ENCODE results near the gene ALKBH2.
A peak's percentile ranks its signal among the peaks of the same experiment; 100 is the strongest.

ALKBH2 gene

DNA sequence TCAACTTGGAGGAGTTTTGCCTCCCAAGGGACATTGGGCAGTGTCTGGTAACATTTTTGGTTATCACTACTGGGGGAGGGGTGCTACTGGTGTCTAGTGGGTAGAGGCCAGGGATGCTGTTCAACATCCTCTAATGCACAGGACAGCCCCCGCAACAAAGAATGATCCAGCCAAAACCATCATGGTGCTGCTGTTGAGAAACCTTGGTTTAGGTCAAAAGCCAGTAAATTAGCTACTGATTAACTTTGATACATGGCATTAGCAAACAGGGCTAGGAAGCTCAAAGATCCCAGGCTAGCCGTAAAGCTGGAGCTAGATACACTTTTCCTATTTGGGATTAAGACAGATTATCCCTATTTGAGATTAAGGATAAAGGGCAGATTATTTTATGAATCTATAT is 8.8 kb downstream of the ALKBH2 start:
- Histone ChIP-seq H3K36me3 (peaks cover 91% of the 10 kb centered on the region), H3K4me3 (no peak overlapping the region)

DNA sequence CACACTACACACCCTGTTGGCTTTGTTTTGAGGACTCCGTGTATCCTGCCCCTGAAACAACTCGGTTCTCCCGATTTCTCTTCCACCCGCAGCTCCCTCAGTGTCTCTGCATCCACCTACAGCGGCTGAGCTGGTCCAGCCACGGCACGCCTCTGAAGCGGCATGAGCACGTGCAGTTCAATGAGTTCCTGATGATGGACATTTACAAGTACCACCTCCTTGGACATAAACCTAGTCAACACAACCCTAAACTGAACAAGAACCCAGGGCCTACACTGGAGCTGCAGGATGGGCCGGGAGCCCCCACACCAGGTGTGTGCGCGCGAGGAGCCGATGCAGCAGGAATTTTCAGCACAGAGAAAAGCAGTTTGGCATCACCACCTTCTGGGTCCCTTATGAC is 10.5 kb downstream of the ALKBH2 start:
- H3K4me3 ChIP-seq: no peak overlapping the region
- H3K4me1 ChIP-seq: peaks cover 9% of the 10 kb centered on the region
- no peak for TF ChIP-seq Cebpa-rat (IDR thresholded peaks at IDR 0.05)
- H4K20me1 ChIP-seq: no peaks in the 10 kb centered on the region
- H3K9ac ChIP-seq: no peak overlapping the region
- 0 out of 2 replicates have a peak, but pooled peaks cover 6% of the 10 kb centered on the region for H3K9me3 ChIP-seq
- H3K27ac ChIP-seq: no peak overlapping the region
- H3K4me2 ChIP-seq: no peak overlapping the region
- H3K27me3 ChIP-seq: no peaks in the 10 kb centered on the region
- peaks cover 84% of the 10 kb centered on the region for H3K36me3 ChIP-seq

More for the DNA sequence above, 8.8 kb downstream of the ALKBH2 start:
- Histone ChIP-seq H3K27ac (no peak overlapping the region), H3K9ac (no peak overlapping the region), H3K4me1 (peaks cover 25% of the 10 kb centered on the region), H4K20me1 (0 out of 2 replicates have a peak, but pooled peaks cover 5% of the 10 kb centered on the region), H3K9me3 (no peaks in the 10 kb centered on the region), H3K4me2 (no peak overlapping the region; the same call in 1 of the 2 replicates), H3K27me3 (no peaks in the 10 kb centered on the region)
- TF ChIP-seq Cebpa-rat (IDR thresholded peaks at IDR 0.05): no peak

DNA sequence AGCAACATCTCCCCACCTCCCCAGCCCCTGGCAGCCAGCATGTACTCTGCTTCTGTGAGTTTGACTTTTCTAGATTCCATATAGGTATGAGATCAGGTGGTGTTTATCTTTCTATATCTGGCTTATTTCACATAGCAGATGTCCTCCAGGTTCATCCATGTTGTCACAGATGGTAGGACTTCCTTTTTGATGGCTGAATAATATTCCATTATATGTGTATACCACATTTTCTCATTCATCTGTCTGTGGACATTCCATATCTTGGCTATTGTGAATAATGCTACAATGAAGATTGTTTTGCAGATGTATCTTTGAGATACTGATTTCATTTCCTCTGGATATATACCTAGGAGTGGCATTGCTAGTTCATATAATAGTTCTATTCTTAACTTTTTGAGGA is 18.4 kb downstream of the ALKBH2 start:
- H3K9ac ChIP-seq: no peak overlapping the region
- no peaks in the 10 kb centered on the region for H3K27me3 ChIP-seq
- no peak overlapping the region for H3K27ac ChIP-seq
- H3K36me3 ChIP-seq: peaks cover 69% of the 10 kb centered on the region
- no peak overlapping the region for H3K4me3 ChIP-seq
- TF ChIP-seq Cebpa-rat (IDR thresholded peaks at IDR 0.05): no peak
- no peaks in the 10 kb centered on the region for H4K20me1 ChIP-seq
- 0 out of 2 replicates have a peak, but pooled peaks cover 6% of the 10 kb centered on the region for H3K9me3 ChIP-seq
- H3K4me1 ChIP-seq: no peaks in the 10 kb centered on the region
- no peak overlapping the region for H3K4me2 ChIP-seq

DNA sequence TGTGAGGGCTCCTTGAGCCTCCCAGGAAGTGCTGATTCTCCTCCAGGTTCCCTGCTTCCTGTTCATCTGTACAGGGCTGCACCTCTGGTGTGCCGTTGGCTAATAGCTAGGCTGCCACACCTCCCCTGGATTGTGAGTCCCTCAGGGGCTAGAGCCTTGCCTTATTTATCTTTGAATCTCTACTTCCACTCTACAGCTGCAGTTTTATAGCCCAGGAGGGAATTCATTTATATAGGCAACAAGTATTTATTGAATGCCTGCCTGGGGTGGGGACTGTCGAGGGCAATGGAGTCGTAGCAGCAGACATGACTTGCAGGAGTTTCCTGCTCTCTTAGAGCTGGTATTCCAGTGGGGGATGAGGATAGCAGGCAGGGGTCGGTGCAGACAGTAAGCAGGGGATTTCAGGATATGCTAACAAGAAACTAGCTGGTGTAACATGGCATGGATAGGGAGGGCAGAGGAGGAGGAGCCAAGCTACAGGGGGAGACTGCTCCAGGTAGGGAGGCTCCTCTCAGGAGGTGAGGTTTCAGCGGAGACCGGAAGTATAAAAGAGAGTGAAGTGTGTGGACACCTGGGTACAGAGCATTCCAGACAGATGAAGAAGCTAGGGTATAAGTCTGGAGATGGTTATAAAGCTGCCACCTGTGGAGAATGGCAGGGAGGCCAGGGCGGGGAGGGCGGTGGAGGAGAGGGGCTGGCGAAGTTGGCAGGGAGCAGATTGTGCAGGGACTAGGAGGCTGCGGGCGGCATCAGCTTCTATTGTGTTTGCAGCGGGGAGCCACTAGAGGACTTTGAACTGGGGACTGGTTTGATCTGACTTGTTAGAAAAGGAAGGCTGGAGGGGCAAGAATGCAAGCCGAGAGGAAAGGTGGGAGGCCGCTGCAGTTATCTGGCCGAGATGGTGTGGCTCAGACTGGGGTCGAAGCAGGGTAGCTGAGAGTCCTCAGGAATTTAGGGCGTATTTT is 23.7 kb downstream of the ALKBH2 start:
- H3K4me1 ChIP-seq: no peaks in the 10 kb centered on the region

DNA sequence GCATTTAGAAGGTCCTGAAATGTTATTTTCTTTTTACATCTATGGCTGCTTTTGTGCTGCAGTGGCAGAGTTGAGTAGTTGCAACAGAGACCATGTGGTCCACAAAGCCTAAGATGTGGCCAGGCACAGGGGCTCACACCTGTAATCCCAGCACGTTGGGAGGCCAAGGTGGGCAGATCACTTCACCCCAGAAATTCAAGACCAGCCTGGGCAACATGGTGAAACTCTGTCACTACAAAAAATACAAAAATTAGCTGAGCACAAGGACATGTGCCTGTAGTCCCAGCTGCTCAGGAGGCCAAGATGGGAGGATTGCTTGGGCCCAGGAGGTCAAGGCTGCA is 27.4 kb downstream of the ALKBH2 start:
- Histone ChIP-seq H4K20me1 (no peaks in the 10 kb centered on the region), H3K4me1 (no peaks in the 10 kb centered on the region), H3K27ac (no peak overlapping the region), H3K4me2 (no peak overlapping the region), H3K27me3 (no peaks in the 10 kb centered on the region), H3K9me3 (peaks cover 12% of the 10 kb centered on the region), H3K36me3 (peaks cover 88% of the 10 kb centered on the region), H3K4me3 (no peak overlapping the region), H3K9ac (no peak overlapping the region)
- no peak for TF ChIP-seq Cebpa-rat (IDR thresholded peaks at IDR 0.05)

More for the DNA sequence above, 23.7 kb downstream of the ALKBH2 start:
- Histone ChIP-seq H3K36me3 (peaks cover 90% of the 10 kb centered on the region), H3K9me3 (no peaks in the 10 kb centered on the region), H3K27ac (no peak overlapping the region), H4K20me1 (no peaks in the 10 kb centered on the region), H3K27me3 (no peaks in the 10 kb centered on the region), H3K4me3 (no peak overlapping the region), H3K4me2 (no peak overlapping the region), H3K9ac (no peak overlapping the region)
- no peak for TF ChIP-seq Cebpa-rat (IDR thresholded peaks at IDR 0.05)

DNA sequence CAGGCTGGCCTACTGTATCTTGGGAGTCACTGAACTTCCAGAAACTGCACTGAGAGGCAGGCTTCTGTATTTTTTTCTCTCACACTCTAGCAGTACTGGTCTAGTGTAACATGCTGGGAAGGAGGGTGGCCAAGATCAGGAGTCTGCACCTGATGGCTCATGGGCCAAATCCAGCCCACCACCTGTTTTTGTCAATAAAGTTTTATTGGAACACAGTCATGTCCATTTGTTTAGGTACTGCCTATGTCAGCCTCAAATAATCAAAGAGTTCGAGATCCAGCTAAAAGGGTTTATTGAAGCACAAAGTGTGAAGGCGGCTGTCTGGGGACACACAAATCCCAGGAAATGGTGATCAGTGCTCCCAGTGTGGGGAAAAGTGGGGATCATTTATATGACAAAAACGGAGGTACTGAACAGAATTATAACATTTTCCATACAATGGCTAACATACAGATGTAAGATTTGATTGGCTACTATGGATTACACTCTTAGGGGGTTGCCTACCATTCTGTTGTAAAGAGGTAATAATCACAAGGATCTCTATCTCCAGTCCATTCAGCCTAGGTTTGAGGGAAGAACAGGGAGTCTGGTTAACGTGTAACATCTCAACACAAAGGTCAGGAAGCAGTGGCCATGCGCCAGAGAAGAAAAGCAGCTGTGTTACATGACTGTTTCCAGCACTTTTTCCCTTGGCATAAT is 28.0 kb downstream of the ALKBH2 start:
- peaks cover 88% of the 10 kb centered on the region for H3K36me3 ChIP-seq
- H3K9me3 ChIP-seq: peaks cover 12% of the 10 kb centered on the region
- H3K27me3 ChIP-seq: no peaks in the 10 kb centered on the region
- H3K4me3 ChIP-seq: no peak overlapping the region
- H3K4me2 ChIP-seq: no peak overlapping the region
- H3K27ac ChIP-seq: no peak overlapping the region
- H3K9ac ChIP-seq: no peak overlapping the region
- no peaks in the 10 kb centered on the region for H4K20me1 ChIP-seq
- TF ChIP-seq Cebpa-rat (IDR thresholded peaks at IDR 0.05): no peak
- H3K4me1 ChIP-seq: no peaks in the 10 kb centered on the region

DNA sequence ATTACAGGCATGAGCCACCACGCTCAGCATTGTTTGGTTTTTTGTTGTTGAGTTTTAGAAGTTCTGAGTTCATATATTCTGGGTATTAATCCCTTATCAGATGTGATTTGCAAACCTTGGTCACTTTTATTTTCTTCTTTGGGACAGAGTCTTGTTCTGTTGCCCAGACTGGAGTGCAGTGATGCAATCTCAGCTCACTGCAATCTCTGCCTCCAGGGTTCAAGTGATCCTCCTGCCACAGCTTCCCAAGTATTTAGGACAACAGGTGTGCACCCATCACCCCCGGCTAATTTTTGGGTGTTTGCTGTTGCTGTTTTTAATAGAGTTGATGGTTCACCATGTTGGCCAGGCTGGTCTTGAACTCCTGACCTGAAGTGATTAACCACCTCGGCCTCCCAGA is 29.1 kb downstream of the ALKBH2 start:
- Histone ChIP-seq H3K36me3 (peaks cover 86% of the 10 kb centered on the region), H3K4me1 (no peaks in the 10 kb centered on the region), H3K27me3 (no peaks in the 10 kb centered on the region), H3K9ac (no peak overlapping the region), H4K20me1 (no peaks in the 10 kb centered on the region), H3K27ac (no peak overlapping the region), H3K9me3 (peaks cover 12% of the 10 kb centered on the region), H3K4me3 (no peak overlapping the region), H3K4me2 (no peak overlapping the region)
- TF ChIP-seq Cebpa-rat (IDR thresholded peaks at IDR 0.05): no peak

DNA sequence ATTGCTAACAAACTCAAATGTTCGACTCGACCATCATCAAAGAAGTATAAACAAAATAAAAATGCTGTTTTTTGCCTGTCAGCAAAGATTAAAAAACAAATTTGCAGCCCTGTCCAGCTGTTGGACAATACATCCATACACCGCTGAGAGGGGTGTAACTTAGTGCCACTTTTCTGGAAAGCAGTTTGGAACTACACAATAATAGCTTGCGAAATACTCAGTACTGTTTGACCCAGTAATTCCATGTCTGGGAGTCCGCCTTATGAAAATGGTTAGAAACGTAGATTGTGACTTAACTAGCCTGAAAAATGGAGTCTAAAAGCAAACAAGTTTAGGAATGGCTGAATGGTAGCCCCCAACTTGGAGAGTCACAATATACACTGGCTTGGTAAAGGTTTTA is 34.5 kb downstream of the ALKBH2 start:
- no peak overlapping the region for H3K9ac ChIP-seq
- no peak overlapping the region for H3K4me3 ChIP-seq
- H3K27ac ChIP-seq: no peak overlapping the region
- TF ChIP-seq Cebpa-rat (IDR thresholded peaks at IDR 0.05): peak; percentile 12; the same call in 1 of the 2 replicates
- H4K20me1 ChIP-seq: no peaks in the 10 kb centered on the region
- H3K9me3 ChIP-seq: peaks cover 10% of the 10 kb centered on the region
- no peak overlapping the region for H3K4me2 ChIP-seq
- H3K4me1 ChIP-seq: peaks cover 7% of the 10 kb centered on the region
- H3K36me3 ChIP-seq: peaks cover 56% of the 10 kb centered on the region
- H3K27me3 ChIP-seq: no peaks in the 10 kb centered on the region

DNA sequence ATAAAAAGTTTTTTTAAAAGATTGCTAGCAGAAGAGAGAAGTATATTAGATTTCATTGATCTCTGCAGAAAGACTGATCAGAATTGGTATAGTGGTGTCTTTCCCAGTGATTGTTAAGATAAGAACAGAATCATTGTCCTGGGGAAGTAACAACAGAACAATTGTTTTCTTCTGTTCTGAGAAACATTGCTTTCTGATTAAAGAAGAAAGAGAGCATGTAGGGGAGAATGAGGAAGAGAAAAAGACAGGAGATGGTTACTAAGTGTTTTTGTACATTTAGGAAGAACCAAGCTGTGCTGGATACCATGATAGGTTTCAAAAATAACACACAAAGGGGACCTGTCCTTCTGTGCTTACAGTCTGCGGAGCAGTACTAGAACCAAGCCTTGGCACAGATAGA is 35.9 kb downstream of the ALKBH2 start:
- peaks cover 42% of the 10 kb centered on the region for H3K36me3 ChIP-seq
- H3K4me3 ChIP-seq: no peak overlapping the region
- no peak overlapping the region for H3K27ac ChIP-seq
- TF ChIP-seq Cebpa-rat (IDR thresholded peaks at IDR 0.05): no peak
- H3K9ac ChIP-seq: no peak overlapping the region
- H3K9me3 ChIP-seq: no peaks in the 10 kb centered on the region
- H4K20me1 ChIP-seq: no peaks in the 10 kb centered on the region
- no peak overlapping the region for H3K4me2 ChIP-seq
- no peaks in the 10 kb centered on the region for H3K27me3 ChIP-seq
- peaks cover 14% of the 10 kb centered on the region for H3K4me1 ChIP-seq

DNA sequence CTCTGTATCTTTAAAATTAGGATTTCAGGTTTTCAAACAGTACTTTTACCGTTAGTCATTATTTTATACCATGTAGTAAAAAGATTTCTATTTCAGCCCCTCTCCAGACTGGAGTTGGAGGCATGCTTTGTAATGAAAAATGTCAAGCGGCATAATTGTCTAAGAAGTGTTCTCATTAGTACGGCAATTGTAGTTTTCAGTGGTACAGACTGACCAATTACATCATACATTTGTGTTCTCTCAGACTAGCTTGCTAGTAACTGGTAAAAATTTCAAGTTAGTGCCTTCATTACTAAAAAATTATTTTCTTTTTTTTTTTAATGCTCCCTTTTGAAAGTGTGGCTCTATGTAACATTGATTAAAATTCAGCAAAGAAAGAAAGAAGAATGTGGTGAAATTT is 36.4 kb downstream of the ALKBH2 start:
- Histone ChIP-seq H3K9me3 (no peaks in the 10 kb centered on the region), H3K4me3 (no peak overlapping the region), H3K27me3 (no peaks in the 10 kb centered on the region)

More for the DNA sequence above, 36.4 kb downstream of the ALKBH2 start:
- no peak for TF ChIP-seq Cebpa-rat (IDR thresholded peaks at IDR 0.05)
- Histone ChIP-seq H3K4me2 (no peak overlapping the region), H3K36me3 (peaks cover 38% of the 10 kb centered on the region), H4K20me1 (no peaks in the 10 kb centered on the region), H3K27ac (no peak overlapping the region), H3K4me1 (peaks cover 17% of the 10 kb centered on the region), H3K9ac (no peak overlapping the region)

Measured in BLaER1 (cell line).